Right lobe of liver (tissue), 4 donors: ENCODE data around the gene LLGL2.

Source experiments
- POLR2A ChIP-seq: fragments of 450-650 bp; IDR thresholded peaks from one replicate; pipeline ENCODE4 v1.6.1; 2017; ENCODE audit warnings: antibody characterized with exemption, mild to moderate bottlenecking
- TF ChIP-seq, protein P1 (sequence below), 4 donors: fragments of 200-600 bp in 3 of 4; fragments of 450-650 bp in 1 of 4; IDR thresholded peaks; one replicate each; pipeline versions ENCODE4 v1.5.1 to v1.8.0; 2016 to 2022; ENCODE audit warnings: antibody characterized with exemption in 4 of 4, mild to moderate bottlenecking in 2 of 4
- donor health status: DM: no; HTN: no; CAD: no.
- donor health status: DM: no; HTN: no; CAD: no.
- donor health status: DM: no; HTN: yes; CAD: no.

DNA sequence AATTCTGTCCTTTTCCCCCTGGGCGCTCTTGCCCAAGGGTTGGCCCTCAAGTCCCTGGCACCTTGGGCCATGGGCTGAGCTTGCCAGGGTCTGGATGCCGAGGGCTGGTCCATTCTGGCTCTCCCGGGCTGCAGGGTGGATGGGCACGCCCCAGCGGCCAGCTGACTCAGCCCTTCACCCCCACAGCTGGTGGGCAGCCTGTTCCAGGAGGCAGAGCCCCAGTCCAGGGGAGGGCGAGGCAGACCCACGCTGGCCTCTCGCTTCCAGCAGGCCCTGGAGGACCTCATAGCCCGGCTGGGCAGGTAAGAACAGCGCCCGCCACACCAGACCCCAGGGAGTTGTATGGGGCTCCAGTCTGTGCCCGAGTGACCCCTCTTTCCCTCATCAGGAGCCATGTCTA, 77.1 kb downstream of the LLGL2 start:
- TF ChIP-seq, protein P1, sequence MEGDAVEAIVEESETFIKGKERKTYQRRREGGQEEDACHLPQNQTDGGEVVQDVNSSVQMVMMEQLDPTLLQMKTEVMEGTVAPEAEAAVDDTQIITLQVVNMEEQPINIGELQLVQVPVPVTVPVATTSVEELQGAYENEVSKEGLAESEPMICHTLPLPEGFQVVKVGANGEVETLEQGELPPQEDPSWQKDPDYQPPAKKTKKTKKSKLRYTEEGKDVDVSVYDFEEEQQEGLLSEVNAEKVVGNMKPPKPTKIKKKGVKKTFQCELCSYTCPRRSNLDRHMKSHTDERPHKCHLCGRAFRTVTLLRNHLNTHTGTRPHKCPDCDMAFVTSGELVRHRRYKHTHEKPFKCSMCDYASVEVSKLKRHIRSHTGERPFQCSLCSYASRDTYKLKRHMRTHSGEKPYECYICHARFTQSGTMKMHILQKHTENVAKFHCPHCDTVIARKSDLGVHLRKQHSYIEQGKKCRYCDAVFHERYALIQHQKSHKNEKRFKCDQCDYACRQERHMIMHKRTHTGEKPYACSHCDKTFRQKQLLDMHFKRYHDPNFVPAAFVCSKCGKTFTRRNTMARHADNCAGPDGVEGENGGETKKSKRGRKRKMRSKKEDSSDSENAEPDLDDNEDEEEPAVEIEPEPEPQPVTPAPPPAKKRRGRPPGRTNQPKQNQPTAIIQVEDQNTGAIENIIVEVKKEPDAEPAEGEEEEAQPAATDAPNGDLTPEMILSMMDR (IDR thresholded peaks at IDR 0.05): no peak
- no peak for TF ChIP-seq POLR2A
